IMR-90 (cell line): Measurements from ENCODE around the gene CNKSR2.

Experiments
- CEBPB ChIP-seq: IDR thresholded peaks from 2 replicates; pipeline ENCODE4 v1.6.1; 2012; ENCODE audit warnings: low read depth, low read length, improper control_type of control experiment
- POLR2A ChIP-seq: IDR thresholded peaks from 2 replicates; pipeline ENCODE4 v1.6.1; 2012; ENCODE audit warnings: mild to moderate bottlenecking, low read depth, low read length
- RCOR1 ChIP-seq: IDR thresholded peaks from 2 replicates; pipeline ENCODE4 v1.6.1; 2012; ENCODE audit warnings: mild to moderate bottlenecking, low read length, improper control_type of control experiment; ENCODE audit not compliant: insufficient replicate concordance

- no peak for TF ChIP-seq RCOR1
- TF ChIP-seq CEBPB = no peak
- TF ChIP-seq POLR2A = no peak
Measured at GRCh38 chrX:21645886-21646285, 271.7 kb downstream of the CNKSR2 start.
